GM15510 (cell line): ENCODE measurements around the gene HCAR2.

Experiments
- POLR2A ChIP-seq: IDR thresholded peaks from 3 replicates; pipeline ENCODE4 v1.6.1; 2011; ENCODE audit warnings: borderline replicate concordance; ENCODE audit not compliant: insufficient read length; ENCODE audit errors: extremely low read depth

Gene HCAR2

DNA sequence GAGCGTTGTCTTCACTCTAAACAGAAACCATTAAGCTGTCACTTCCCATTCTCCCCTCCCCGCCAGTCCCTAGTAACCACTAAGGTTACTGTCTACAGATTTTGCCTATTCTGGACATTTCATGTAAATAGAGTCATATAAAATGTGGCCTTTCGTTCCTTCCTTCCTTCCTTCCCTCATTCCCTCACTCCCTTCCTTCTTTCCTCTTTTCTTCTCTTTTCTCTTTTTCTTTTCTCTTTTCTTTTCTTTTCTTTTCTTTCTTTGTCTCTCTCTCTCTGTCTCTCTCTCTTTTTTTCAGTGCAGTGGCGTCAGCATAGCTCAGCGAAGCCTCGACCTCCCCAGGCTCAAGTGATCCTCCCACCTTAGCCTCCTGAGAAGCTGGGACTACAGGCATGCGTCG lies 37.8 kb downstream of the HCAR2 start:
- no peak for TF ChIP-seq POLR2A

DNA sequence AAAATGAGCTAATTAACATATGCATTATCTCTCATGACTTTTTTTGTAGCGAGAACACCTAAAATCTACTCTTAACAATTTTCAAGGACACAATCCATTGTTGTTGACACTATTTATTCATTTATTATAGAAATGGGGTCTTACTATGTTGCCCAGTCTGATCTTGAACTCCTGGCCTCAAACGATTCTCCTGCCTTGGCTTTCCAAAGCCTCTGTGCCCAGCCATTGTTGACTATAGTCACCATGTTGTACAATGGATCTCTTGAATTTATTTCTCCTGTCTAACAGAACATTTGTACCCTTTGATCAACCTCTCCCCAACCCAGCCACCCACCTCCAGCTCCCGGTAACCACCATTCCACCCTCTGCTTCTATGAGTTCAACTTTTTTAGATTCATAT lies 41.2 kb downstream of the HCAR2 start:
- TF ChIP-seq POLR2A, result no peak

DNA sequence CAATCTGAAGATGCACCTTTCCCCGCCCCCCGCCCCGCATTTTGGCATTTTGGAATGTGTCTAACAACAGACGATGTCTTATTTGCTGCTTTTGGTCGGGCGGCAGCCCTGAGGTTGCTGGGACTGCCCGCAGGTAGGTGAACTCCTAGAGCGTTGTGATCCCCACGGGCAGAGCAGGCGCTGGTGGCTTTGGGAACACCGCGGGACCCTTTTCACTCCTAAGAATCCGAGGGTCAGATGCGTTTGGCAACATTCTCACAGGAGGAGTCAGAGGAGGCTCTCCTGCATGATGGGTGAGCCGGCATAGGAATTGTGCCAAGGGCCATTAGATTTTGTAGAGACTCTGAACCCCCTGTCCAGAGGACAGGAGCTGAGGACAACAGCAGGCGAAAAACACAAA lies 41.9 kb downstream of the HCAR2 start:
- TF ChIP-seq POLR2A, result no peak

DNA sequence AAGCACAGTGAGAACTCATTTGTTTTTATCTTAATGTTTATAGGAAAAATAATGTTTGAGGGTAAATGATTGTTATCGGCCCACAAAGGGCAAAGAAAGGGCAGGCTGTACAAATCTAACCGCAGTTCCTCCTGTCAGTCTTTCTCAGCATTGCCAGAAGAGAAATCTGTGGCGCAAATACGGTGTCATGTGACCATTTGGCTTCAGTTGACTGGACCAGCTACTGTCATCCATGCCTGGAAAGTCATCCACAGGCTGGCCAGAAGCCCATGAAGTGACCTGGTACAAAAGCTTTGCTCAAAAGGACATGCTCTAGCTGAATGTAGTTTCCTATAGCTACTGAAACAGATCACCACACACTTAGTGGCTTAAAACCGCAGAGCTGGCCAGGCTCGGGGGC lies 43.6 kb downstream of the HCAR2 start:
- TF ChIP-seq POLR2A, result no peak

DNA sequence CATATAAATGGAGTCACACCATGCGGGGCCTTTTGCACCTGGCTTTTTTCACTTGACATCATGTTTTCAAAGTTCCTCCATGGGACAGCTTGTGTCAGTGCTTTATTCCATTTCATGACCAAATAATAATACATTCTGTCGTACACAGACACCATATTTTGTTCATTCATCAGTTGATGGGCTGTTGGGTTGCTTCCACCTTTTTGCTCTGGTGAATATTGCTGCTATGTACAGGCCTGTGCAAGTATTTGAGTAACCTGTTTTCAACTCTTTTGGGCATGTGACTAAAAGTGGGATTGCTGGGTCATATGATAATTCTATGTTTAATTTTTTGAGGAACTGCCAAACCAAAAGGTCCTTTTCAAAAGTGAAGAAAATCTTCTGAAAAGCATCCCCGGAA lies 46.9 kb downstream of the HCAR2 start:
- no peak for TF ChIP-seq POLR2A

DNA sequence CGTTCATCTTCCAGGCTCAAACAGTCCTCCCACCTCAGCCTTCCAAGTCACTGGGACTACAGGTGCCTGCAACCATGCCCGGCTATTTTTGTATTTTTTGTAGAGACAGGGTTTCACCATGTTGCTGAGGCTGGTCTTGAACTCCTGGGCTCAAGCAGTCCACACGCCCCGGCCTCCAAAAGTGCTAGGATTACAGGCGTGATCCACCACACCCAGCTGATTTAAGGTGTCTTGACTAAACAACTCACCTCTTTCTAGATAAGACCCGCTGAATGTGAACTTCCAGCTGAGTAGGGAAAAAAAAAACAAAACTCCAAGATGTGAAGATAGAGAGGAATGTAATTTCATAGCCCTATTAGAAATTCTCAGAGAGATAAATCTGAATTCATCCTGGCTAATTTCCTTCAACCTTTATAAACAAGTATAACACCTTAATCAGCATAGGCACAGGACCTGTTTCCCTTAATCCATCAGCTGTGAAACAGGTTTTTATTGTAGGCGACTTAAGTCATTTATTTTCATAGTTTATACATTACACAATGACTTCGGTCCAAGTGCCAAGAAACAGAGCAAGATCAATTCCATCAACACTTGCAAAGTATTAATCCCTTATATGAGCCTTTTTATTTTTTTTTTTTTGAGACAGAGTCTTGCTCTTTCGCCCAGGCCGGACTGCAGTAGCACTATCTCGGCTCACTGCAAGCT lies 51.5 kb downstream of the HCAR2 start:
- no peak for TF ChIP-seq POLR2A
